K562 (cell line): ENCODE measurements around the gene CEMP1. TPM values are rescaled to one million over a fixed set of nuclear protein-coding genes. Genes with fewer than 3 reads are reported as not detected.
A peak's percentile ranks its signal among the peaks of the same experiment; 100 is the strongest.

Experiments
- ARHGAP35 ChIP-seq: fragments of 450-650 bp; IDR thresholded peaks from 2 replicates; pipeline ENCODE4 v1.6.1; 2018; ENCODE audit not compliant: partially characterized antibody
- ARID2 ChIP-seq: fragments of 450-650 bp; IDR thresholded peaks from 2 replicates; pipeline ENCODE4 v1.6.1; 2017; ENCODE audit warnings: antibody characterized with exemption, mild to moderate bottlenecking
- BRD4 ChIP-seq: fragments of 200-600 bp; sonication (generic); IDR thresholded peaks from 2 replicates; pipeline ENCODE4 v1.6.1; 2017; ENCODE audit warnings: inconsistent platforms
- FOXK1 ChIP-seq: sonication (generic); formaldehyde crosslinking; IDR thresholded peaks from 2 replicates; pipeline ENCODE4 v1.8.0; 2022; ENCODE audit warnings: missing genetic modification reagents, mild to moderate bottlenecking, borderline replicate concordance
- GATA2 ChIP-seq: sonication (generic); formaldehyde crosslinking; IDR thresholded peaks from 2 replicates; pipeline ENCODE4 v1.4.0; 2020; ENCODE audit warnings: mild to moderate bottlenecking, missing genetic modification reagents
- HDAC1 ChIP-seq, 2 experiments: fragments of 450-650 bp; IDR thresholded peaks; 2 replicates each; pipeline ENCODE4 v1.6.1; 2016 to 2017; ENCODE audit warnings: inconsistent platforms in 1 of 2, mild to moderate bottlenecking in 1 of 2, moderate library complexity in 1 of 2
- PHB ChIP-seq: fragments of 250-450 bp; sonication (Bioruptor Pico); IDR thresholded peaks from 2 replicates; pipeline ENCODE4 v1.5.0; 2021
- PHF20 ChIP-seq: fragments of 450-650 bp; IDR thresholded peaks from 2 replicates; pipeline ENCODE4 v1.6.1; 2018; ENCODE audit not compliant: partially characterized antibody
- PYGO2 ChIP-seq: fragments of 450-650 bp; IDR thresholded peaks from 2 replicates; pipeline ENCODE4 v1.6.1; 2016; ENCODE audit warnings: mild to moderate bottlenecking, missing genetic modification characterization, moderate library complexity, missing compliant biosample characterization
- SMARCC2 ChIP-seq: fragments of 450-650 bp; IDR thresholded peaks from 2 replicates; pipeline ENCODE4 v1.6.1; 2017; ENCODE audit warnings: antibody characterized with exemption, moderate library complexity, mild to moderate bottlenecking, low read depth
- ZNF3 ChIP-seq: fragments of 250-450 bp; sonication (Bioruptor Pico); IDR thresholded peaks from 2 replicates; pipeline ENCODE4 v1.5.0; 2021; ENCODE audit warnings: mild to moderate bottlenecking, moderate library complexity
- ZNF76 ChIP-seq: fragments of 250-450 bp; sonication (Bioruptor Pico); IDR thresholded peaks from 2 replicates; pipeline ENCODE4 v1.4.0; 2020; ENCODE audit warnings: mild to moderate bottlenecking, moderate library complexity, borderline replicate concordance
- polyA plus RNA-seq, 8 experiments: library from polyadenylated mRNA; depleted of rRNA in 4 of 8; stranded (reverse) in 5 of 8; unstranded in 3 of 8; fragments of >200 nt; fragmentation: Nextera tagmentation in 2 of 8; fragmentation: Illumina TruSeq in 1 of 8; extraction: Ambion mirVana in 2 of 8; extraction: Trizol in 1 of 8; gene quantifications; 2 replicates each; pipeline versions ENCODE4 v1.2.1 to v1.2.3, GENCODE V29; 2011 to 2014; ENCODE audit warnings: inconsistent platforms in 1 of 8, missing spikeins in 1 of 8
- total RNA-seq, 7 experiments: library from RNA; depleted of rRNA in 6 of 7; stranded (reverse); fragments of >200 nt in 6 of 7; fragmentation: Illumina TruSeq in 2 of 7; extraction: Trizol in 2 of 7; gene quantifications; 2 replicates each; pipeline versions ENCODE4 v1.2.1 to v1.2.3, GENCODE V29; 2011 to 2021; ENCODE audit warnings: low replicate concordance in 1 of 7
- TF ChIP-seq, protein P1 (sequence below): IDR thresholded peaks from 2 replicates; pipeline ENCODE4 v1.6.1; 2012; ENCODE audit warnings: low read depth, low read length, improper control_type of control experiment, borderline replicate concordance
- TF ChIP-seq, protein P2 (sequence below): fragments of 450-650 bp; IDR thresholded peaks from one replicate; pipeline ENCODE4 v1.6.1; 2018; ENCODE audit warnings: mild to moderate bottlenecking, moderate library complexity; ENCODE audit not compliant: partially characterized antibody
- TF ChIP-seq, protein P3 (sequence below): fragments of 250-450 bp; sonication (Bioruptor Pico); IDR thresholded peaks from 2 replicates; pipeline ENCODE4 v1.8.0; 2022; ENCODE audit warnings: inconsistent platforms
- TF ChIP-seq, protein P4 (sequence below): sonication (generic); formaldehyde crosslinking; IDR thresholded peaks from 2 replicates; pipeline ENCODE4 v1.8.1; 2023; ENCODE audit warnings: mild to moderate bottlenecking, missing genetic modification reagents
- TF ChIP-seq, protein P5 (sequence below), 2 experiments: fragments of 450-650 bp; IDR thresholded peaks; 2 replicates each; pipeline ENCODE4 v1.6.1; 2018; ENCODE audit warnings: mild to moderate bottlenecking in 2 of 2, low read depth in 1 of 2; ENCODE audit not compliant: partially characterized antibody in 2 of 2

CEMP1 gene
- total and polyA plus RNA-seq, 9 of the 15 experiments (the other 6 are each of a cell fraction or from before 2014, with no cell fraction given), result 0.05 to 0.45 TPM; not detected in 7

DNA sequence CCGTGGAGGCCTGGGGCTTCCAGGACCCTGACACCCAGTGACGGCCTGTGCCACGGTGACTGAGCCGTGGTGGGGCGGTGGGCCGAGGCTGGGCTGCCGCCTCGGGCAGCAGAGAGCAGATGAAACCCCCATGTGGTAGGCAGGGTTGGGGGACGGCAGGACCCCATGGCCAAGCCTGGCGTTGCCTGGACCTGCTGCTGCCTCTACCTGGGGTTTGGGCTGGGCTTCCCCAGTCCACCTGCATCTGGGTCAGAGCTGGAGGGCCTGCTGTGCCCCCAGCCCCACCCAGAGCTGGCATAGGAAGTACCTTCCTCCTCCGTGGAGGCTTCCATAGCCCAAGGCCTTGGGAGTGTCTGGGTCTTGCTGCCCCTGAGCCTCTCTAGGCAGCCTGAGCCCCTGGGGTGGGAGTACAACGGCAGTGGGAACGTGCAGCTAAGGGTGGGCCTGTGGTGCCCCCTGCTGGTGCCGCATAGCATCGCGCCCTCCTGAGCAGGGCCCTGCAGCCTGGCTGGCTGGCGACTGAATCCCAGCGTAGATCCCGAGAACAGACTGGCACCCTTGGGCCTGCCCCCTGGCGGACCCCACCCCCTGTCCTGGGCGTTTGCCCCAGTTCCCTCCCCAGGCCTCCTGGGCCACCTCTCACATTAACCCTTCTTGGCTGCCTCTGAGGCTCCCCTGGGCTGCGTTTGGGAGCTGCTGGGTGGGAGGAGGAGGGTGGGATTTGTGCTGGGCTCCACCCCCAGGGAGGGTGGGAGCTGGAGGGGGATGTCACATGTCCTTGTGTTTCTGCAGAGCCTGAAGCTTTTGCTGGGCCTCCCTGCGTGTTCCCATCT lies 30.1 kb downstream of the CEMP1 start (continued):
- TF ChIP-seq, protein P1, sequence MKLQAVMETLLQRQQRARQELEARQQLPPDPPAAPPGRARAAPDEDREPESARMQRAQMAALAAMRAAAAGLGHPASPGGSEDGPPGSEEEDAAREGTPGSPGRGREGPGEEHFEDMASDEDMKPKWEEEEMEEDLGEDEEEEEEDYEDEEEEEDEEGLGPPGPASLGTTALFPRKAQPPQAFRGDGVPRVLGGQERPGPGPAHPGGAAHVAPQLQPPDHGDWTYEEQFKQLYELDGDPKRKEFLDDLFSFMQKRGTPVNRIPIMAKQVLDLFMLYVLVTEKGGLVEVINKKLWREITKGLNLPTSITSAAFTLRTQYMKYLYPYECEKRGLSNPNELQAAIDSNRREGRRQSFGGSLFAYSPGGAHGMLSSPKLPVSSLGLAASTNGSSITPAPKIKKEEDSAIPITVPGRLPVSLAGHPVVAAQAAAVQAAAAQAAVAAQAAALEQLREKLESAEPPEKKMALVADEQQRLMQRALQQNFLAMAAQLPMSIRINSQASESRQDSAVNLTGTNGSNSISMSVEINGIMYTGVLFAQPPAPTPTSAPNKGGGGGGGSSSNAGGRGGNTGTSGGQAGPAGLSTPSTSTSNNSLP, result no peak
- no peak for TF ChIP-seq ZNF76
- TF ChIP-seq PHF20, result no peak
- no peak for TF ChIP-seq GATA2
- TF ChIP-seq SMARCC2, result no peak
- no peak for TF ChIP-seq PHB (CRISPR knock-in tag)
- no peak for TF ChIP-seq BRD4
- TF ChIP-seq FOXK1, result no peak
- no peak for TF ChIP-seq PYGO2 (tag)
- TF ChIP-seq, protein P2, sequence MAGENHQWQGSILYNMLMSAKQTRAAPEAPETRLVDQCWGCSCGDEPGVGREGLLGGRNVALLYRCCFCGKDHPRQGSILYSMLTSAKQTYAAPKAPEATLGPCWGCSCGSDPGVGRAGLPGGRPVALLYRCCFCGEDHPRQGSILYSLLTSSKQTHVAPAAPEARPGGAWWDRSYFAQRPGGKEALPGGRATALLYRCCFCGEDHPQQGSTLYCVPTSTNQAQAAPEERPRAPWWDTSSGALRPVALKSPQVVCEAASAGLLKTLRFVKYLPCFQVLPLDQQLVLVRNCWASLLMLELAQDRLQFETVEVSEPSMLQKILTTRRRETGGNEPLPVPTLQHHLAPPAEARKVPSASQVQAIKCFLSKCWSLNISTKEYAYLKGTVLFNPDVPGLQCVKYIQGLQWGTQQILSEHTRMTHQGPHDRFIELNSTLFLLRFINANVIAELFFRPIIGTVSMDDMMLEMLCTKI, result no peak
- TF ChIP-seq, protein P3, sequence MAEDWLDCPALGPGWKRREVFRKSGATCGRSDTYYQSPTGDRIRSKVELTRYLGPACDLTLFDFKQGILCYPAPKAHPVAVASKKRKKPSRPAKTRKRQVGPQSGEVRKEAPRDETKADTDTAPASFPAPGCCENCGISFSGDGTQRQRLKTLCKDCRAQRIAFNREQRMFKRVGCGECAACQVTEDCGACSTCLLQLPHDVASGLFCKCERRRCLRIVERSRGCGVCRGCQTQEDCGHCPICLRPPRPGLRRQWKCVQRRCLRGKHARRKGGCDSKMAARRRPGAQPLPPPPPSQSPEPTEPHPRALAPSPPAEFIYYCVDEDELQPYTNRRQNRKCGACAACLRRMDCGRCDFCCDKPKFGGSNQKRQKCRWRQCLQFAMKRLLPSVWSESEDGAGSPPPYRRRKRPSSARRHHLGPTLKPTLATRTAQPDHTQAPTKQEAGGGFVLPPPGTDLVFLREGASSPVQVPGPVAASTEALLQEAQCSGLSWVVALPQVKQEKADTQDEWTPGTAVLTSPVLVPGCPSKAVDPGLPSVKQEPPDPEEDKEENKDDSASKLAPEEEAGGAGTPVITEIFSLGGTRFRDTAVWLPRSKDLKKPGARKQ (CRISPR knock-in tag), result no peak
- no peak; a peak in 1 of 4 replicates for TF ChIP-seq HDAC1 (IDR thresholded peaks at IDR 0.05)
- TF ChIP-seq ARID2, result peak; percentile 71
- TF ChIP-seq ARHGAP35, result no peak
- no peak for TF ChIP-seq ZNF3 (CRISPR knock-in tag)
- TF ChIP-seq, protein P4, sequence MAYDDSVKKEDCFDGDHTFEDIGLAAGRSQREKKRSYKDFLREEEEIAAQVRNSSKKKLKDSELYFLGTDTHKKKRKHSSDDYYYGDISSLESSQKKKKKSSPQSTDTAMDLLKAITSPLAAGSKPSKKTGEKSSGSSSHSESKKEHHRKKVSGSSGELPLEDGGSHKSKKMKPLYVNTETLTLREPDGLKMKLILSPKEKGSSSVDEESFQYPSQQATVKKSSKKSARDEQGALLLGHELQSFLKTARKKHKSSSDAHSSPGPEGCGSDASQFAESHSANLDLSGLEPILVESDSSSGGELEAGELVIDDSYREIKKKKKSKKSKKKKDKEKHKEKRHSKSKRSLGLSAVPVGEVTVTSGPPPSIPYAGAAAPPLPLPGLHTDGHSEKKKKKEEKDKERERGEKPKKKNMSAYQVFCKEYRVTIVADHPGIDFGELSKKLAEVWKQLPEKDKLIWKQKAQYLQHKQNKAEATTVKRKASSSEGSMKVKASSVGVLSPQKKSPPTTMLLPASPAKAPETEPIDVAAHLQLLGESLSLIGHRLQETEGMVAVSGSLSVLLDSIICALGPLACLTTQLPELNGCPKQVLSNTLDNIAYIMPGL (CRISPR knock-in tag), result no peak
- TF ChIP-seq, protein P5, sequence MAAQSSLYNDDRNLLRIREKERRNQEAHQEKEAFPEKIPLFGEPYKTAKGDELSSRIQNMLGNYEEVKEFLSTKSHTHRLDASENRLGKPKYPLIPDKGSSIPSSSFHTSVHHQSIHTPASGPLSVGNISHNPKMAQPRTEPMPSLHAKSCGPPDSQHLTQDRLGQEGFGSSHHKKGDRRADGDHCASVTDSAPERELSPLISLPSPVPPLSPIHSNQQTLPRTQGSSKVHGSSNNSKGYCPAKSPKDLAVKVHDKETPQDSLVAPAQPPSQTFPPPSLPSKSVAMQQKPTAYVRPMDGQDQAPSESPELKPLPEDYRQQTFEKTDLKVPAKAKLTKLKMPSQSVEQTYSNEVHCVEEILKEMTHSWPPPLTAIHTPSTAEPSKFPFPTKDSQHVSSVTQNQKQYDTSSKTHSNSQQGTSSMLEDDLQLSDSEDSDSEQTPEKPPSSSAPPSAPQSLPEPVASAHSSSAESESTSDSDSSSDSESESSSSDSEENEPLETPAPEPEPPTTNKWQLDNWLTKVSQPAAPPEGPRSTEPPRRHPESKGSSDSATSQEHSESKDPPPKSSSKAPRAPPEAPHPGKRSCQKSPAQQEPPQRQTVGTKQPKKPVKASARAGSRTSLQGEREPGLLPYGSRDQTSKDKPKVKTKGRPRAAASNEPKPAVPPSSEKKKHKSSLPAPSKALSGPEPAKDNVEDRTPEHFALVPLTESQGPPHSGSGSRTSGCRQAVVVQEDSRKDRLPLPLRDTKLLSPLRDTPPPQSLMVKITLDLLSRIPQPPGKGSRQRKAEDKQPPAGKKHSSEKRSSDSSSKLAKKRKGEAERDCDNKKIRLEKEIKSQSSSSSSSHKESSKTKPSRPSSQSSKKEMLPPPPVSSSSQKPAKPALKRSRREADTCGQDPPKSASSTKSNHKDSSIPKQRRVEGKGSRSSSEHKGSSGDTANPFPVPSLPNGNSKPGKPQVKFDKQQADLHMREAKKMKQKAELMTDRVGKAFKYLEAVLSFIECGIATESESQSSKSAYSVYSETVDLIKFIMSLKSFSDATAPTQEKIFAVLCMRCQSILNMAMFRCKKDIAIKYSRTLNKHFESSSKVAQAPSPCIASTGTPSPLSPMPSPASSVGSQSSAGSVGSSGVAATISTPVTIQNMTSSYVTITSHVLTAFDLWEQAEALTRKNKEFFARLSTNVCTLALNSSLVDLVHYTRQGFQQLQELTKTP (IDR thresholded peaks at IDR 0.05; ENCODE audit: low read depth in 1 of 2, partially characterized antibody in 2 of 2), result no peak
